ENCODE measurements around the gene SLC38A7. TPM values are rescaled to one million over a fixed set of nuclear protein-coding genes. Genes with fewer than 3 reads are reported as not detected.

SLC38A7 gene
- total and polyA plus RNA-seq, 2 of the 13 experiments (the other 11 are each of a cell fraction or from before 2014, with no cell fraction given), result 13.2 to 14.1 TPM

DNA sequence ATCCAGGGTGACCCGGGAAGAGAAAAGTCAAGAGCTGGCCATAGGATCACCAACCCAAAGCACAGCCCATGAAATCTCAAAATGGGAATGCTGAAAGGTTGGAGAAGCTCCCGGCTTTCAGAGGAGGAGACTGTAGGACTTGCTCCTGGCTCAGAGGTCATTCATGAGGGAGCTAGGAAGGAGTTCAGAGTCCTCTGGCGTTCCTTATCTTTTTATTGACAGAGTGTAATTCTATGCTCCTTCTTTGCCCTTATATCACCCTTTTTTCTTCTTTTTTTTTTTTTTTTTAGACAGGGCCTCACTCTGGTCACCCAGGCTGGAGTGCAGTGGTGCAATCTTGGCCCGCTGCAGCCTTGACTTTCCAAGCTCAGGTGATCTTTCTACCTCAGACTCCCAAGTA is 27.7 kb downstream of the SLC38A7 start:
- H3K4me2 ChIP-seq (ENCODE audit: low read depth, low read length), result no peak overlapping the region
- no peak overlapping the region for H2AFZ ChIP-seq (ENCODE audit: low read length)
- intact Hi-C loops (cut with micrococcal nuclease; ENCODE audit: unreplicated experiment) (no loop called here), in situ Hi-C loops (cut with HindIII; ENCODE audit: extremely low pct_ligation_motif_present, low pct_unique_long_range_greater_than_20kb) (no loop called here)
- FAIRE-seq (no peak), ATAC-seq (no peak), DNase-seq (ENCODE audit: low spot score) (no peak)
- H3K79me2 ChIP-seq (ENCODE audit: insufficient read depth, low read length), result no peaks in the 10 kb centered on the region
- WGBS (ENCODE audit: low lambda C conversion rate), result 8% methylated on average over 4 of the region's 4 CpGs
- H3K9me3 ChIP-seq (ENCODE audit: low read length), result no peaks in the 10 kb centered on the region
- H3K9ac ChIP-seq (ENCODE audit: insufficient read depth, low read depth, low read length), result no peak overlapping the region
- ChIA-PET POLR2A (interaction anchor here (0.9 to 1.3 kb wide), 2 partner anchors 28 to 528 kb away, joined by 3 read pairs; partner anchors contain the start of genes CFAP20 and SLC38A7), CTCF (ENCODE audit: low intra/inter-chr PET ratio, low total read pairs) (no interaction called here)
- H4K20me1 ChIP-seq (ENCODE audit: insufficient read depth, low read length), result no peaks in the 10 kb centered on the region
- H3K36me3 ChIP-seq (replicated peaks in 1 of 2; ENCODE audit: control insufficient read depth in 1 of 2, insufficient read depth in 2 of 2, low read length in 2 of 2), result no peaks in the 10 kb centered on the region
- no peak overlapping the region for H3K27ac ChIP-seq (ENCODE audit: extremely low read length, insufficient read depth, low read length)
- H3K27me3 ChIP-seq (ENCODE audit: control insufficient read depth in 1 of 2, insufficient read depth in 2 of 2, low read length in 2 of 2), result no peaks in the 10 kb centered on the region
- no TSS peak for BruUV-seq (replicated peaks)
- no peak overlapping the region for H3K4me3 ChIP-seq (replicated peaks in 1 of 3; ENCODE audit: insufficient read depth in 1 of 3, low read depth in 2 of 3, low read length in 3 of 3)
- H3K4me1 ChIP-seq (ENCODE audit: insufficient read depth, low read length), result peaks cover 47% of the 10 kb centered on the region
- TF ChIP-seq, protein P1, sequence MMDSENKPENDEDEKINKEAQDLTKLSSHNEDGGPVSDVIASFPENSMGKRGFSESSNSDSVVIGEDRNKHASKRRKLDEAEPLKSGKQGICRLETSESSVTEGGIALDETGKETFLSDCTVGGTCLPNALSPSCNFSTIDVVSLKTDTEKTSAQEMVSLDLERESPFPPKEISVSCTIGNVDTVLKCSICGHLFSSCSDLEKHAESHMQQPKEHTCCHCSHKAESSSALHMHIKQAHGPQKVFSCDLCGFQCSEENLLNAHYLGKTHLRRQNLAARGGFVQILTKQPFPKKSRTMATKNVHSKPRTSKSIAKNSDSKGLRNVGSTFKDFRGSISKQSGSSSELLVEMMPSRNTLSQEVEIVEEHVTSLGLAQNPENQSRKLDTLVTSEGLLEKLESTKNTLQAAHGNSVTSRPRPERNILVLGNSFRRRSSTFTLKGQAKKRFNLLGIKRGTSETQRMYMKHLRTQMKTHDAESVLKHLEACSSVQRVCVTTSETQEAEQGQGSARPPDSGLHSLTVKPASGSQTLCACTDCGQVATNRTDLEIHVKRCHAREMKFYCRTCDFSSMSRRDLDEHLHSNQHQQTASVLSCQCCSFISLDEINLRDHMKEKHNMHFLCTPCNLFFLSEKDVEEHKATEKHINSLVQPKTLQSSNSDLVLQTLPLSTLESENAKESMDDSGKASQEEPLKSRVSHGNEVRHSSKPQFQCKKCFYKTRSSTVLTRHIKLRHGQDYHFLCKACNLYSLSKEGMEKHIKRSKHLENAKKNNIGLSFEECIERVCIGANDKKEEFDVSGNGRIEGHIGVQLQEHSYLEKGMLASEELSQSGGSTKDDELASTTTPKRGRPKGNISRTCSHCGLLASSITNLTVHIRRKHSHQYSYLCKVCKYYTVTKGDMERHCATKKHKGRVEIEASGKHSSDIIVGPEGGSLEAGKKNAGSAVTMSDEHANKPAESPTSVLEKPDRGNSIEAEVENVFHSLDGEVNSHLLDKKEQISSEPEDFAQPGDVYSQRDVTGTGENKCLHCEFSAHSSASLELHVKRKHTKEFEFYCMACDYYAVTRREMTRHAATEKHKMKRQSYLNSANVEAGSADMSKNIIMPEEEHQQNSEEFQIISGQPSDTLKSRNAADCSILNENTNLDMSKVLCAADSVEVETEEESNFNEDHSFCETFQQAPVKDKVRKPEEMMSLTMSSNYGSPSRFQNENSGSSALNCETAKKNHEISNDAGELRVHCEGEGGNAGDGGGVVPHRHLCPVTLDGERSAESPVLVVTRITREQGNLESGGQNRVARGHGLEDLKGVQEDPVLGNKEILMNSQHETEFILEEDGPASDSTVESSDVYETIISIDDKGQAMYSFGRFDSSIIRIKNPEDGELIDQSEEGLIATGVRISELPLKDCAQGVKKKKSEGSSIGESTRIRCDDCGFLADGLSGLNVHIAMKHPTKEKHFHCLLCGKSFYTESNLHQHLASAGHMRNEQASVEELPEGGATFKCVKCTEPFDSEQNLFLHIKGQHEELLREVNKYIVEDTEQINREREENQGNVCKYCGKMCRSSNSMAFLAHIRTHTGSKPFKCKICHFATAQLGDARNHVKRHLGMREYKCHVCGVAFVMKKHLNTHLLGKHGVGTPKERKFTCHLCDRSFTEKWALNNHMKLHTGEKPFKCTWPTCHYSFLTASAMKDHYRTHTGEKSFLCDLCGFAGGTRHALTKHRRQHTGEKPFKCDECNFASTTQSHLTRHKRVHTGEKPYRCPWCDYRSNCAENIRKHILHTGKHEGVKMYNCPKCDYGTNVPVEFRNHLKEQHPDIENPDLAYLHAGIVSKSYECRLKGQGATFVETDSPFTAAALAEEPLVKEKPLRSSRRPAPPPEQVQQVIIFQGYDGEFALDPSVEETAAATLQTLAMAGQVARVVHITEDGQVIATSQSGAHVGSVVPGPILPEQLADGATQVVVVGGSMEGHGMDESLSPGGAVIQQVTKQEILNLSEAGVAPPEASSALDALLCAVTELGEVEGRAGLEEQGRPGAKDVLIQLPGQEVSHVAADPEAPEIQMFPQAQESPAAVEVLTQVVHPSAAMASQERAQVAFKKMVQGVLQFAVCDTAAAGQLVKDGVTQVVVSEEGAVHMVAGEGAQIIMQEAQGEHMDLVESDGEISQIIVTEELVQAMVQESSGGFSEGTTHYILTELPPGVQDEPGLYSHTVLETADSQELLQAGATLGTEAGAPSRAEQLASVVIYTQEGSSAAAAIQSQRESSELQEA (CRISPR knock-in tag; IDR thresholded peaks at IDR 0.05; ENCODE audit: not compliant biosample characterization), result no peak
- TF ChIP-seq, protein P2, sequence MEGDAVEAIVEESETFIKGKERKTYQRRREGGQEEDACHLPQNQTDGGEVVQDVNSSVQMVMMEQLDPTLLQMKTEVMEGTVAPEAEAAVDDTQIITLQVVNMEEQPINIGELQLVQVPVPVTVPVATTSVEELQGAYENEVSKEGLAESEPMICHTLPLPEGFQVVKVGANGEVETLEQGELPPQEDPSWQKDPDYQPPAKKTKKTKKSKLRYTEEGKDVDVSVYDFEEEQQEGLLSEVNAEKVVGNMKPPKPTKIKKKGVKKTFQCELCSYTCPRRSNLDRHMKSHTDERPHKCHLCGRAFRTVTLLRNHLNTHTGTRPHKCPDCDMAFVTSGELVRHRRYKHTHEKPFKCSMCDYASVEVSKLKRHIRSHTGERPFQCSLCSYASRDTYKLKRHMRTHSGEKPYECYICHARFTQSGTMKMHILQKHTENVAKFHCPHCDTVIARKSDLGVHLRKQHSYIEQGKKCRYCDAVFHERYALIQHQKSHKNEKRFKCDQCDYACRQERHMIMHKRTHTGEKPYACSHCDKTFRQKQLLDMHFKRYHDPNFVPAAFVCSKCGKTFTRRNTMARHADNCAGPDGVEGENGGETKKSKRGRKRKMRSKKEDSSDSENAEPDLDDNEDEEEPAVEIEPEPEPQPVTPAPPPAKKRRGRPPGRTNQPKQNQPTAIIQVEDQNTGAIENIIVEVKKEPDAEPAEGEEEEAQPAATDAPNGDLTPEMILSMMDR (CRISPR knock-in tag; IDR thresholded peaks at IDR 0.05), result no peak
- TF ChIP-seq ZNF773 (CRISPR knock-in tag; IDR thresholded peaks at IDR 0.05; ENCODE audit: borderline replicate concordance) (no peak), ZNF432 (CRISPR knock-in tag; IDR thresholded peaks at IDR 0.05; ENCODE audit: borderline replicate concordance) (no peak), MED8 (CRISPR knock-in tag; IDR thresholded peaks at IDR 0.05; ENCODE audit: insufficient replicate concordance) (no peak), YEATS4 (CRISPR knock-in tag; IDR thresholded peaks at IDR 0.05; ENCODE audit: borderline replicate concordance) (no peak), ZNF652 (CRISPR knock-in tag; IDR thresholded peaks at IDR 0.05; ENCODE audit: borderline replicate concordance, low read depth) (no peak), SALL2 (CRISPR knock-in tag; IDR thresholded peaks at IDR 0.05) (no peak), ZSCAN30 (CRISPR knock-in tag; IDR thresholded peaks at IDR 0.05) (no peak), ZBTB38 (CRISPR knock-in tag; IDR thresholded peaks at IDR 0.05) (no peak), ZNF3 (CRISPR knock-in tag; IDR thresholded peaks at IDR 0.05) (no peak), KLF9 (CRISPR knock-in tag; IDR thresholded peaks at IDR 0.05; ENCODE audit: low read depth) (no peak), BORCS8-MEF2B (CRISPR knock-in tag; IDR thresholded peaks at IDR 0.05) (no peak), HOXD1 (CRISPR knock-in tag; IDR thresholded peaks at IDR 0.05) (no peak)
- TF ChIP-seq, protein P3, sequence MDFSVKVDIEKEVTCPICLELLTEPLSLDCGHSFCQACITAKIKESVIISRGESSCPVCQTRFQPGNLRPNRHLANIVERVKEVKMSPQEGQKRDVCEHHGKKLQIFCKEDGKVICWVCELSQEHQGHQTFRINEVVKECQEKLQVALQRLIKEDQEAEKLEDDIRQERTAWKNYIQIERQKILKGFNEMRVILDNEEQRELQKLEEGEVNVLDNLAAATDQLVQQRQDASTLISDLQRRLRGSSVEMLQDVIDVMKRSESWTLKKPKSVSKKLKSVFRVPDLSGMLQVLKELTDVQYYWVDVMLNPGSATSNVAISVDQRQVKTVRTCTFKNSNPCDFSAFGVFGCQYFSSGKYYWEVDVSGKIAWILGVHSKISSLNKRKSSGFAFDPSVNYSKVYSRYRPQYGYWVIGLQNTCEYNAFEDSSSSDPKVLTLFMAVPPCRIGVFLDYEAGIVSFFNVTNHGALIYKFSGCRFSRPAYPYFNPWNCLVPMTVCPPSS (IDR thresholded peaks at IDR 0.05), result no peak

All from HepG2 (cell line).